Measurements from ENCODE around the gene INTS4.

INTS4 gene

GRCh38 chr11:77884829-77885190, 109.7 kb downstream of the INTS4 start:
- no peaks in the 10 kb centered on the region for H3K9me3 ChIP-seq (ENCODE audit: control insufficient read depth, insufficient read depth, low read length)
- no peaks in the 10 kb centered on the region for H3F3A ChIP-seq (ENCODE audit: control insufficient read depth, insufficient read depth)
- no peak overlapping the region for H3K27ac ChIP-seq (ENCODE audit: low read depth, low read length)
- H3K4me2 ChIP-seq (ENCODE audit: low read length): no peak overlapping the region
- no peaks in the 10 kb centered on the region for H4K20me1 ChIP-seq (ENCODE audit: control insufficient read depth, insufficient read depth, low read depth, low read length)
- TF ChIP-seq CTCF (IDR thresholded peaks at IDR 0.05; ENCODE audit: low read depth, low read length, poor library complexity, severe bottlenecking) (no peak), EZH2phosphoT487 (IDR thresholded peaks at IDR 0.05; ENCODE audit: borderline replicate concordance, low read length) (no peak)
- H3K36me3 ChIP-seq (ENCODE audit: control insufficient read depth, low read length): peaks cover 29% of the 10 kb centered on the region
- H3K79me2 ChIP-seq (ENCODE audit: control insufficient read depth, low read length): no peaks in the 10 kb centered on the region
- H3K9me2 ChIP-seq (replicated peaks; ENCODE audit: control insufficient read depth, low read length): no peaks in the 10 kb centered on the region
- H3K4me1 ChIP-seq (ENCODE audit: control insufficient read depth, low read length): peaks cover under 1% of the 10 kb centered on the region
- no peaks in the 10 kb centered on the region for H3K27me3 ChIP-seq (ENCODE audit: control insufficient read depth, low read length)
- H3K4me3 ChIP-seq (ENCODE audit: low read length): no peak overlapping the region

- peaks cover 6% of the 10 kb centered on the region for H3K4me1 ChIP-seq (ENCODE audit: control insufficient read depth, low read length)
- no peaks in the 10 kb centered on the region for H3K79me2 ChIP-seq (ENCODE audit: control insufficient read depth, low read length)
- no peaks in the 10 kb centered on the region for H3K27me3 ChIP-seq (ENCODE audit: control insufficient read depth, low read length)
- no peak for TF ChIP-seq EZH2phosphoT487 (IDR thresholded peaks at IDR 0.05; ENCODE audit: borderline replicate concordance, low read length)
- TF ChIP-seq CTCF (IDR thresholded peaks at IDR 0.05; ENCODE audit: low read depth, low read length, poor library complexity, severe bottlenecking): no peak
- H3K27ac ChIP-seq (ENCODE audit: low read depth, low read length): no peak overlapping the region
- H3K9me3 ChIP-seq (ENCODE audit: control insufficient read depth, insufficient read depth, low read length): no peaks in the 10 kb centered on the region
- H4K20me1 ChIP-seq (ENCODE audit: control insufficient read depth, insufficient read depth, low read depth, low read length): no peaks in the 10 kb centered on the region
- H3F3A ChIP-seq (ENCODE audit: control insufficient read depth, insufficient read depth): no peaks in the 10 kb centered on the region
- H3K4me3 ChIP-seq (ENCODE audit: low read length): no peak overlapping the region
- peaks cover 31% of the 10 kb centered on the region for H3K36me3 ChIP-seq (ENCODE audit: control insufficient read depth, low read length)
- H3K4me2 ChIP-seq (ENCODE audit: low read length): no peak overlapping the region
- H3K9me2 ChIP-seq (replicated peaks; ENCODE audit: control insufficient read depth, low read length): no peaks in the 10 kb centered on the region
These were observed 110.2 kb downstream of the INTS4 start for GRCh38 chr11:77884186-77884828.

- H3K4me2 ChIP-seq (ENCODE audit: low read length): no peak overlapping the region
- H3K4me3 ChIP-seq (ENCODE audit: low read length): no peak overlapping the region
- TF ChIP-seq EZH2phosphoT487 (IDR thresholded peaks at IDR 0.05; ENCODE audit: borderline replicate concordance, low read length): no peak
- no peak for TF ChIP-seq CTCF (IDR thresholded peaks at IDR 0.05; ENCODE audit: low read depth, low read length, poor library complexity, severe bottlenecking)
- no peaks in the 10 kb centered on the region for H3K9me3 ChIP-seq (ENCODE audit: control insufficient read depth, insufficient read depth, low read length)
- peaks cover 36% of the 10 kb centered on the region for H3K36me3 ChIP-seq (ENCODE audit: control insufficient read depth, low read length)
- peaks cover 8% of the 10 kb centered on the region for H3K4me1 ChIP-seq (ENCODE audit: control insufficient read depth, low read length)
- no peaks in the 10 kb centered on the region for H3K9me2 ChIP-seq (replicated peaks; ENCODE audit: control insufficient read depth, low read length)
- H4K20me1 ChIP-seq (ENCODE audit: control insufficient read depth, insufficient read depth, low read depth, low read length): no peaks in the 10 kb centered on the region
- H3K79me2 ChIP-seq (ENCODE audit: control insufficient read depth, low read length): no peaks in the 10 kb centered on the region
- no peaks in the 10 kb centered on the region for H3F3A ChIP-seq (ENCODE audit: control insufficient read depth, insufficient read depth)
- H3K27me3 ChIP-seq (ENCODE audit: control insufficient read depth, low read length): no peaks in the 10 kb centered on the region
- H3K27ac ChIP-seq (ENCODE audit: low read depth, low read length): no peak overlapping the region
These were observed 110.7 kb downstream of the INTS4 start for GRCh38 chr11:77883775-77884174.
